GM18502 (cell line): ENCODE results near the gene PIK3C3.

Experiments
- ATAC-seq: cut with Tn5 transposase; IDR thresholded peaks from one replicate; pipeline ENCODE4 v1.9.1; 2021; ENCODE audit warnings: mild to moderate bottlenecking; ENCODE audit not compliant: unreplicated experiment, poor library complexity

The PIK3C3 gene

DNA sequence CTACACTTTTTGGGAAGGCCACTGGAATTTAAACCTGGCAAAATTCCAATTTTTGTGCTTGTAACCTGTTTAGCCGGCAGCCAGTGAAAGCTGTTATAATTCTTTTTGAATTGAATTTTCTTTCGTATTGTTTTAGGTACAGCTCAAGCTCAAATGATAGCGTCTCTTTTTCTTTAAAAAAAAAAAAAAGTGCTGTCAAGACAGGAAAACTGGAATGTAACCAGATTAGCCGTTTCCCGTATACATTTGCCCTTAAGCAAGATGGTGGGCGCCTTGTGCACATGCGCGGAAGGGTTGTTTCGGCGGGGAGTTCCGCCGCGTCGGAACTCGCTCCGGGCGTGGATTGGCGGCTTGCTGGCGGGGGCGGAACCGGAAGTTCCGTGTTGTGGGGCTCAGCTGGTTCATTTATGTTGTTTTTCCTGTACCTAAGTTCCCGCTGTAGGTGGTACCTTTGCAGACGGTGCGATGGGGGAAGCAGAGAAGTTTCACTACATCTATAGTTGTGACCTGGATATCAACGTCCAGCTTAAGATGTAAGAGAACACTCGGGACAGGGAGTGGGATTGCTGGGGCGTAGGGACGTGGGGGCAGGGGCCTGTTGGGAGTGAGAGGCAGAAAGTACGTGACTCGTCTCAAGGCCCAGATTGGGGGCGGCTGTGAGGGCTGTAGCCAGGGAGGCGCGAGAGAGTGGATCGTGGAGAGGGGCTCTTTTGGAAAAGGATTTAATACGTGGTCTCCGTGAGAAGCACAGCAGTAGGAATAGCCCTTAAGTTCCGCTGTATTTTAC is at the start of gene PIK3C3:
PIK3C3 (plus strand) TSS at position 408 of the 787 bp plus-strand sequence; CDS start at position 466, 58 bp downstream.
- ATAC-seq, result peak; percentile 98

DNA sequence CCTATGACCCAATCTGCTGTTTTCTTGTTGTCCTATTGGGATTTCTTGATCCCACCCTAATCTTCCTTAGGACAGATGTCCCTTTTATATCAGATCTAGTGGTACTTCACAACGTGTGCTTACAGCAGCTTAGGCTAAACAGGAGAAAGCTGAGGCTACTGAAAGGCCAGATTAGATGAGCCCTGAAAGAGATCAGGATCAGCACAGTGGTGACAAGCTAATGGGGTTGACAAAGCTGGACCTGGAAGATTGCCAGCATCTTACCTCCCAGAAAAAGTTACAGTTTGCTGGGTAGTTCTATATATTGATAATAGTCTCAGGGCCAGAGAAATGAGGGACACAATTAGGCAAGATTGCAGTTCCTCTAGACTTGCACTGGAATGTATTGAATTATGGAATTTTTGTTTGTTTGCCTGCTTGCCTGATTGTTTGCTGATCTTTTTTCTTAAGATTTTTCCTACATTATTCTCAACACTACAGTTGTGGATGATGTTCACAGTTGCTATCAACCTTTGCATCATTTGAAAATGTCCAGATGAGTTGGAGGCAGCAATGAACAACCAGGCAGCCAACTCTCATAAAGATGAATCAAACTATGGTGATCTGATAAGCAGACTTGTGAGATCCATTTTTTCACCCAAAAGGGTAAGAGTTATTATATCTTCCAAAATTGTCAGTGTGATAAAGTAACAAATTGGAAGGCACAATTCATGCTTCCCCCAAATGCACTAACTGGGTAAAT is 49.1 kb upstream of the PIK3C3 start:
- no peak for ATAC-seq

DNA sequence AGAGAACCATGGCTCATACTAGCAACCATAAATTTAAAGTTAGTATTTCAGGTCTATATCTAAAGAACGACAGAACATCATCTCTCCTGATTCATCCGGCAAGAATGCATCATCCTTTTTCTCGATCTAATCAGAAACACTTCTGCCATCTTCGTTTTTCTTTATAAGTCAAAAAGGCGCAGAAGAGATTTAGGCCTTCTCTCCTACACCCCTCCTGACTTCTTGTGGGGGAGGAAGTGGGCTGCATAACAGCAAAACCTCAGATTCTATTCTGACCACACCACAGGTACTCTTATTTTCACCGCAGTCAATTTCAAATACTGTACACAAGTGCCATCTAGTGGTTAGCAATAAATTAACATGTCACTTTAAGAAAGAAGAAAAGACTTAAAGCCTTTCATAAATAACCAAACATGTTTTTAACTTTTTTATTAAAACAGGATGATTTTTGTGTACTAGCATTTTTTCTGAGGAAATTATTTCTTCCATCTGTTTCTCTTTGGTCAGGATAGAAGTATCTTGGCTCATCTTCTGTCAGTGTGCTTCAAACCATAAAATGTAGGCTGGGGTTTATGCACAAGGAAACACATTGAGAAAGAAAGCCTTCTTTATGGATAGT is 48.4 kb upstream of the PIK3C3 start:
- ATAC-seq, result peak; percentile 95

DNA sequence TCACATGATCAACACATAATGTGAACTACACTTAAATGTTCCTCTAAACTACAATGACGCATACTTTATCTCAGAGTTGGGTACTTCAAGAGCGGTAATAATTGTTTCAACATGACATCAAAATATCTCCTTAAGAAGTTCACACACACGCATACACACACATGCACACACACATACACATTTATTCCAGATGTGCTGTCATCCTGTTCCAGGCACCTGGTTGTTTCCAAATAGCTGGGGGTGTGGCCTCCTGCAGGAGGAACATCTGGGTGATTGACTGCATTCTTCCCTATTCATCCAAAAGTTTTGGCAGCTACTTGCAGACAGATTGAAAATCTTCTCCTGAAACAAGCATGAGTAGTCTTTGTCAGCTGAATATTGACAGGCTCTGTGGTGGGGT is 37.9 kb upstream of the PIK3C3 start:
- no peak for ATAC-seq

DNA sequence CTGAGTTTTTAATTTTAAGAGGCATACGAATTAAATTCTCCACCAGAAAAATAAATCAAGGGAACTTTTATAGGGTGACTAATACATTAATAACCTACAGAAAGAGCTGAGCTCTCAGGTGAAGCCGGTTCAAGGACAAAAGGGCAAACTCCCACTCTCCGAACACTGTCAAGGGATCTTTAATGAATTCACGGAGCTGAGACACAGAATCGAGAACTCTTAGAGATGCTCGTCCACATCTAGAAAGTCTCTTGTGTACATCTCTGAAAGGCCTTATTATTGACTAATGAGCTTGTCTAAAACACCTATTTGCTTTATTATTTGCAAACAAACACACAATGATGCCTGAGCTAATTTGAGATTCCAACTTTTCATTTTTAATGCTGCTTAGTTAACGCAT is 33.3 kb upstream of the PIK3C3 start:
- ATAC-seq, result no peak

DNA sequence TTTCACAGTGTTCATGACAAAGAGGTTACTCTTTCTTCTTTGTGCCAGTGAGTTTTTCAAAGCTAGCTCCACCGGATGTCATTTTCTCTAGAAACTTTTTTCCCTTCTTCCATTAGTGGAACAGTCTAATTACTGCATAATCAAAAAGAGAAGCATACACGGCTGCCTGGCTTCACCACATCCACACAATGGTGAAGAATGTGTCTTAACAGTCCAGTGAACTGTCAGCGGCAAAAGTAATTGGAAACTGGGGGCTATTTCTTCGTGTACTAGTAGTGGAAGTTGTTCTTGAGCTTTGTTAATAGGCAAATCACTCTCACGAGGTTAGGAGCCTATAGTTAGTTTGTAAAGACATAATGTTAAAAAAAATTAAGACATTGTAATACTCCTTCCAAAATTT is 32.9 kb upstream of the PIK3C3 start:
- ATAC-seq, result no peak

DNA sequence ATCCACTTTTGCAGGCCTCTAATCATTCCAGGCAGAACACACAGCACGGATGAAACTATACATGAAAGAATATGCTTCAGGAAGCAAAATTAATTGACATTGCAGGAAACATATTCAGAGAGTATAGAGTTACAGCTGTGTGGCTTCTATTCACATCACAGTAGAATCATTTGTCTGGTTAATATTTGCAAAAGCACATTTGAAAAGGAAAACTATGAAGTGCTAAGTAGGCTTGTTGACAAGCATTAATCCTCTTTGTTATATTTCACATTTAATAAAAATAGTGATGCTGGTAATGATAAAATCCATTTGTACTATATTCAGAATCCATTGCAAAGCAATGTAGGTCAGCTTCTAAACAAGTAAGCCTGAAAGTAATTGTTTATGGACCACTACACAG is 32.2 kb upstream of the PIK3C3 start:
- no peak for ATAC-seq

DNA sequence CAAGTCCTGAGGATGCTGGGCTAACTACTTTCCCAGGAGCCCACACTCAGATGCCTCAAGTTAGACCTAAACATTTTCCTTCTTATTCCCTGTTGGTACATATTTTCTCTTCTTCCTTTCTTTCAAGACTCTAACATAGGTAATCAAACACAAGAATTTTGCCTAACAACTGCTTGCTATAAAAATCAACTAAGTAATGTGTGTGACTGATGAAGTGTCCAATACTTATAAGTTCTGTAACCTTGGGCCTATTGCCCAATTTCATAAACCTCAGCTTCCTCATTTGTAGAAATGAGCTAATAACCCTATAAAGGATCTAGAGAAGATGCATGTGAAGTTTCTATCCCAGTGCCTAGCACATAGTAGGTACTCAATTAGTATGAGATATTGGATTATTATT is 31.6 kb upstream of the PIK3C3 start:
- ATAC-seq, result no peak

DNA sequence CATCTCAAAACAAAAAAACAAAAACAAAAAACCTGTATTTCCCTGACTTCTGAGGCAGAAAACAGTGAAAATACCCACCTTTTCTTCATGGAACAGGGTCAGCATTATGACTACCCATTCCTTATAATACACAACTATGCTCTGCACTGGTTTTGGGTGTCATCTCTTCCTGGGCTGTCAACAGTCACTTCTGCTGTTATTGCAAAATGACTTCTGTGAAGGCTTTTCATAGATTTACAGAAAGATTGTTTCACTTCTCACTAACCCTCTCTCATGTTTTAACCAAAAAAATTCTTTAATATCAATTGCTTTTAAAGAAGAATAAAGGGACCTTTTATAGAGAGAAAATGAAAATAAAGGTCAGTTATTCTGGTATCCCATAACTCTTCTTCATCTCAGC is 26.5 kb upstream of the PIK3C3 start:
- no peak for ATAC-seq

DNA sequence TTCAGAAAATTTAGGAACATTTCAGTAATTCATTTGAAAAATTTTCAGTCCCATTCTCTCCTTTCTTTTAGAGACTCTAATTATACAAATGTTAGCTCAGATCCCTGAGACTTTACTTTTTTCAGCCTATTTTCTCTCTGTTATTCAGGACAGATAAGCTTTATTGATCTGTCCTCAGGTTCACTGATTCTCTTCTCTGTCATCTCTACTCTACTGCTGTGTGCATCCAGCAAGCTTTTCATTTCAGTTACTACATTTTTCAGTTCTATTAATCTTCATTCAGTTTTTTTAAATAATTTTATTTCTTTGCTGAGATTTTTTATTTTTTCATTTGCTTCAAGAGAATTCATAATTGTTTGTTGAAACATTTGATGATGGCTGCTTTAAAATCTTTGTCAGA is 22.1 kb upstream of the PIK3C3 start:
- no peak for ATAC-seq

DNA sequence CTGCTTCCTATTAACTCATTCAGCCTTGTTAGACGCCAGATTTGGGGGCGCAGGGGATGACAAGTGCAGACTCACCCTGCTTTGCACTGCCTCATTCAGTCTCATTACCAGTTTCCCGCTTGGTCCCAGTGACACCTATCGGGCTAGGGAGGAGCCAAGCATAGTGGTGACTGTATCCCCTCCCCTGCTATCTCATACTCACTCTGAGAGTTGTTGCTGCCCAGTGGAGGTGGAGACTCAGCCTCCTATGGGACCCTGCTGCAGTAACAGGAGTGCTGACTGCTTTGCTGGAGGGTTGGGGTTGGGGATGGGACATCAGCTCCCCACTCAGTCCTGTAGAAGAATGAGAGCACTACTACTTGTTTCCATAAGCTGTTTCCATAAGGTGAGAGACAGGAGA is 21.3 kb upstream of the PIK3C3 start:
- no peak for ATAC-seq

DNA sequence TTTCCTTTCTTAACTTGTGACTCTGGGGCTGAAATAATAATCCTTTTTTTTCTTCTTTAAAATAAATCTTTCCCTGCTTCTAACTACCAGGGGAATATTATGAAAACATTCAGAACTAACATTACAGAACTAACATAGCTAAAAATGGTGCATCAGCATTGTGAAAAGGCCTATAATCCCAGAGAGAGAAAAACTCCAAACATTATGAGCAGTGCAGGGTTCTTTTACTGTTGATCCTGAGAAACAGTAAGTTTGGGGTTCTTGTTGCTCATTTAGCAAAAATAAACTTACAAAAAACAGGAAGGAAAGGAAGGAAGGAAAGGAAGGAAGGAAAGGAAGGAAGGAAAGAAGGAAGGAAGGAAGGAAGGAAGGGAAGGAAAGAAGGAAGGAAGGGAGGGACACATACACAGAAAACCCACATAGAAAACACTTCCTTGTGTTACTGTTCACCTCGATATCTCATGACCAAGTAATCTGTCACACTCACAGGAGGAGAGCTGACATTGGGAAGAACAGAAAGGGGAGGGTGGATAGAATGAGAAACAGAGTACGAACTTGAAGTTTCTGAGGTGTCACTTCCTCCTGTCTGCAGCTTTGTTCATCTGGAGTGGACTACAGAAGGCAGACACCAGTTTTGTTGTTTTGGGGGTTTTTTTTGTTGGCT is 18.4 kb upstream of the PIK3C3 start:
- ATAC-seq, result peak; percentile 72

DNA sequence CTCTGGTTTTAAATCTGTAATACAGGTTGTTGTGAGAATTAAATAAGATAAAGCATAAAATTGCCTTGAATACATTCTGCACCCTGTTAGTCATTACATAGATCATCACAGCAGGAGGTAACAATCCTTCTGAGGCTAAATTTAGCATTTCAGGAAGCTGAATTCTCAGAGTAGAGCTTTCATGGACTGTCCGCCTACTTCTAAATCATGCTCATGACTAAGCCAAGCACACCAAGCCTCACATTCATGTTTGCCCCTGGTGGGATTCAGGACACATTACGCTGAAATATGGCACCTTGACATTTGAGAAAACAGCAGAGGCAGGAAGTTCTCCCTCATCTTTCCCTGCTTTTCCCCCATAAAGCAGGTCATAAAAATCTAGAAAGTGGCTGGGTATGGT is 16.6 kb upstream of the PIK3C3 start:
- no peak for ATAC-seq

DNA sequence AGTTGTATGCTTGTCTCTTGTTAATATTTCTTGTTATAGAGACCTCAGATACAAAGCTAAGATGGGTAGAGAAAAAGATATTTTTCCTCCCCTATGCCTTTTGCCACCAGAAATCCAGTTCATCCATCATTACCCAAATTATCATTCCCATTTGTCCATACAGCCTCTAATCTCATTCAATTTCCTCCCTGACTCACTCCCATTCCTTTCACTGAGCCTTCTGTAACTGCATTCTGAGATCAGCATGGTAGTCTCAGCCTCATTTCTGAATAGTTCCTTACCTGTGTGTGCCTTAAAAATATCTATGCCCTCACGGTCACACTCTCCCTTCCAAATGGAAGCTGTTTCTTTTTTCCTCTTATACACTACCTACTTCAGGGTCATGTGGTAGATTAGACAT is 15.7 kb upstream of the PIK3C3 start:
- no peak for ATAC-seq

DNA sequence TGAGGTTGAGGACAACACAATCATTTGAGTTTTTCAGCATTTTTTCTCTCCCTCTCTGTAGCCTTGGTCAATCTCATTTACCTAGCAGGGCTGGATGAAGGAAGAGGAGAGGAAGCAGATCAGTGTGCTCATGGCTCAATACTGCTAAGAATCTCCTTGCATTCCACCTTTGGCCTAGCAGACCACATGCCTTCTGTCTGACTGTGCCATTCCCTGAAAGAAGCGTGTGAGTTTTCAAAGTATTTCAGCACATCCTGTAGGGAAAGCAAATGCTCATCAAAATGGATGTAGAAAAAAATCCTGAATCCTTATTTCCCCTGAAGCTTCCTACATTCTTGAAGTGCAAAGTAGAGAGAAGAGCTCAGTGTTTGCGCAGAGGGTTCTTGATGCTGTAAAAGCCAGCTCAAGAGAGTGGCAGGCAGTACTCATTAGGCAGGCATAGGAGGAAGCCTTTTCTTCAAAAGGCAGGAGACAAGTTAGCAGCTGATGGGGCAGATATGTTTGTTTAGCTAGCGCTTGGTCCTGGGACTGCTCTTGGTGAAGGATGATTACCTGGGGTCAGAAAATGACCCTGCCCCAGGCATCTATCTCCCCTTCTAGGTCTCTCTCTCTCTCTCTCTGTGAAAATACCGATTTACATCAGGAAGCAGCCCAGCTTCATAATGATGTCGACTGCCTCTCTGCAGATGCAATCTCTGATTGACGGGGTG is 14.4 kb upstream of the PIK3C3 start:
- ATAC-seq, result no peak

DNA sequence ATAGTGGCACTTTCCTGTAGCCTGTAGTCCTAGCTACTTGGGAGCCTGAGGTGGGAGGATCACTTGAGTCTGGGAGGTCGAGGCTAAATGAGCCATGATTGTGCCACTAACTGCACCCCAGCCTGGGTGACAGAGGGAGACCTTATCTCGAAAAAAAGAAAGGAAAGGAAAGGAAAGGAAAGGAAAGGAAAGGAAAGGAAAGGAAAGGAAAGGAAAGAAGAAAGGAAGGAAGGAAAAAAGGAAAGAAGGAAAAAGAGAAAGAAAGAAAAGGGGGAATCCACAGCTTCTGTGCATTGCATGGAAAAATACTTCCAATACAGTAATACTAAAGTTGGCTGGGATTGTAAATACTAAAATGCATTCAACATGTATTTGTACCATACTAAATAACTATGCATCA is 12.8 kb upstream of the PIK3C3 start:
- no peak for ATAC-seq

DNA sequence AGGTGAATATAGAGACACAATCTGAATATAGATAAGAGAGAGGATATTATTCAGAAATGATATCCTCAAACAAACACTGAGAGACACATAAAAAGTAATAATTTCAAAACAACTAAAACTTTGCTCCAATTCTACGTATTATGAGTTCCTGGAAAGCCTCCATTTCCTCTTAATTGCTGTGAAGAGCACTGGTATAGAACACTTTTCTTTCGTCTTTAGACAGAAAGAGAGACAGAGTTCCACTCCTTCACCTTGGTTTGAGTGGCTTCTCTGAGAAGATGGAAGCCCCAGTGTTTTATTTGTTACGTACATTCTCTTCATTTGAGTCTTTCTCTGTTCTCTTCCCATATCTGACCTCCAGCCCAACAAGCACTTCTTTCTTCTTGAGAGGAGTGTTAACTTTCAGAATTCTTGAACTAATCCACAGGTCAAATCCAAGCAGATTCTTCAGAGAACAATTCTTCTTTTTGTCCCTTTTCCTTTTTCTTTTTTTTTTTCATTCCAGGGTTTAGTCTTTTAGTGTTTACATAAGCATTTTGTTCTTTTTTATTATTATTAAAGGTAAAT is 6.4 kb upstream of the PIK3C3 start:
- ATAC-seq, result no peak

DNA sequence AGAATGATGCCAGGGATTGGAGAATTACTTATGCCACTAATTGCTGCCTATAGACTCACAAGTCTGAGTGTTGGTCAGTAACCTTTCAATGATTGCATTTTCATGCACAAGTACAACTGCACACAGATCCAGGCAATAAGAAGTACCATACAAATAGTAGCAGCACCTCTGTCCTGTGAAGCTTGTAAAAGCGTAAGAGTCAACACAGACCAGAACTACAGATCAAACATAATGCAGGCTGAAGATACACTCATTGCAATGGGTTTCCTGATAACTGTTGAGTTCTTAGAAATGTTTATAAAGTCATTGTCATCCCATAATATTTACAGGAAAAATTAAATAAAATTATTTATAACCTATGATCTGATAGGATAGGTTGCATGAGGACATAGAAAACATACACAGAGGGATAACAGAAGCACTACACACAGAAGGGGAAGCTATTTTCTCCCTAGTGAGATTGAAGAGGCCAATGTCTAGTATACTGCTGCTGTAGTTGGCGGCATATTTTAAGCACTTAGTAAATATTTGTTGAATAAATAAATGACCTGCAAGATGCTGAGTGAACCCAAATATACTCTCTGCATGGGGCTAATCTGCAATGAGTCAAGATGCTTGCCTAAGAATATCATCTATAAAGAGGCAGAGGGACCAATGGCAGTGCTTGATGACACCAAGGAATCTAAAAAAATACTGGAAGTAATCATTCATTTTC is 5.7 kb upstream of the PIK3C3 start:
- ATAC-seq, result no peak

DNA sequence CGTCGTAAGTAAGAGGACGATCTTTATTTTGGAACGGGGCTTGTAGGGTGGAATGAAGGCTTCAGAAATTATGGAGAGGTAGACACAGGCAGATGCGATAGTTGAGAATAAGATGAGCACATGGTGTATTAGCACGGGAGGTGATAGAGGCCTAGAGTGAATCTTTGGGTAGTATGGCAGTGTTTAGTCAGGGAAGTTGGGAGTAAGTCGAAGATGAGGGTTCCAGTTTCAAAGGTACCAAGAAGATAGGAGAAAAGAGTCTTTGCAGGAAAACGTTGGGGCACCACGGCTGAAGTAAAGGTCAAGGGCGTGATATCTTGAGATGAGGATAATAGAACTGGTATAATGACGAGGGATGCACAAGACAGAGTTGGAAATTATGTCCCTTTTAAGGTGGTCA is 654 bp downstream of the PIK3C3 start:
- ATAC-seq, result no peak
